ENCODE data around the gene FBXO3.

Gene FBXO3

DNA sequence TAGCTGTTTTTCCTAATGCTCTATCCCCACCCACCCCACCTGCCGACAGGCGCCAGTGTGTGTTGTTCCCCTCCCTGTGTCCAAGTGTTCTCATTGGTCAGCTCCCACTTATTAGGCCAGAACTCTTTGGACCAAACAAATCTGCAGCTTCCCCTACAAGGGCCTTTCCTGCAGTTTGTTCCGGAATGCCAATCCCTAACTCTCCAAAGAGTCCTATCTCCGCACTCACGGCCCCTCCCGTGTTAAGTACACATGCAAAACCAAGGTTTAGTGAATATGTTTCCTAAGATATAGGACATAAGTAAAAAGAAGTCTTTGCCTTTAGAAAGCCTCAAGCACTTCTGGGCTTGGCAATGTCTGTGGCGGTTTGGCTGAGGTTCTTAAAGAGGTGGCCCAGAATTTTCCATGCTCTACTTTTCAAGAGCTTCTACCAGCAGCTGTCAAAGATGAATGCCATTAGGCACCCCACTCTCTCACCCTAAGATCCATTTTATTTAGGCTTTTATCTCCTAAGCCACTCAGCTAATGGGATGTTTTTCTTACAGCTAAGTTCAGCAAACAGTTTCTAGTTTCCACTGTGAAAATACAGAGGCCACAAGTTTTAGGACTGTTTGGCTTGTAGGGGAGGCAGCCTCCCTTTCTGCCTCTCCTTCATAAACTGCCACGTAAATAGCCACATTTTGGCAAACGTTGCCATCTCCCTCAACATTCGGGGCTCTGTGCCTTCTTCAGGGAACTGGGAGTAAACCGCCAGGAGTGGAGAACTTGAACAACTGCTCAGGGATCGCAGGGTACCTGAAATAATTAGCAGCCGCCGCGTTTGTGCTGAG, 39.7 kb downstream of the FBXO3 start:
- H3K27me3 ChIP-seq (ENCODE audit: insufficient read depth, low read length, poor library complexity, severe bottlenecking) = no peaks in the 10 kb centered on the region
- H4K20me1 ChIP-seq (ENCODE audit: insufficient read depth, low read length, poor library complexity, severe bottlenecking) = peaks cover 10% of the 10 kb centered on the region
- TF ChIP-seq, protein P1, sequence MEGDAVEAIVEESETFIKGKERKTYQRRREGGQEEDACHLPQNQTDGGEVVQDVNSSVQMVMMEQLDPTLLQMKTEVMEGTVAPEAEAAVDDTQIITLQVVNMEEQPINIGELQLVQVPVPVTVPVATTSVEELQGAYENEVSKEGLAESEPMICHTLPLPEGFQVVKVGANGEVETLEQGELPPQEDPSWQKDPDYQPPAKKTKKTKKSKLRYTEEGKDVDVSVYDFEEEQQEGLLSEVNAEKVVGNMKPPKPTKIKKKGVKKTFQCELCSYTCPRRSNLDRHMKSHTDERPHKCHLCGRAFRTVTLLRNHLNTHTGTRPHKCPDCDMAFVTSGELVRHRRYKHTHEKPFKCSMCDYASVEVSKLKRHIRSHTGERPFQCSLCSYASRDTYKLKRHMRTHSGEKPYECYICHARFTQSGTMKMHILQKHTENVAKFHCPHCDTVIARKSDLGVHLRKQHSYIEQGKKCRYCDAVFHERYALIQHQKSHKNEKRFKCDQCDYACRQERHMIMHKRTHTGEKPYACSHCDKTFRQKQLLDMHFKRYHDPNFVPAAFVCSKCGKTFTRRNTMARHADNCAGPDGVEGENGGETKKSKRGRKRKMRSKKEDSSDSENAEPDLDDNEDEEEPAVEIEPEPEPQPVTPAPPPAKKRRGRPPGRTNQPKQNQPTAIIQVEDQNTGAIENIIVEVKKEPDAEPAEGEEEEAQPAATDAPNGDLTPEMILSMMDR (conservative IDR thresholded peaks at IDR 0.05; ENCODE audit: low read length) = no peak
- no peak for TF ChIP-seq EZH2phosphoT487 (IDR thresholded peaks at IDR 0.05; ENCODE audit: borderline replicate concordance)
- H3K9ac ChIP-seq (ENCODE audit: low read depth, low read length, poor library complexity, severe bottlenecking) = peak overlapping the region; percentile 74
- peaks cover 57% of the 10 kb centered on the region for H3K79me2 ChIP-seq (ENCODE audit: insufficient read depth, low read length)
- no peaks in the 10 kb centered on the region for H3F3A ChIP-seq (ENCODE audit: low read depth)
- H3K36me3 ChIP-seq (ENCODE audit: insufficient read depth, low read length) = no peaks in the 10 kb centered on the region
- H3K9me2 ChIP-seq (replicated peaks; ENCODE audit: low read depth, low read length) = no peaks in the 10 kb centered on the region
- H2AFZ ChIP-seq (ENCODE audit: low read length) = peak overlapping the region; percentile 80
- H3K4me1 ChIP-seq (ENCODE audit: insufficient read depth, low read length, poor library complexity, severe bottlenecking) = peaks cover 44% of the 10 kb centered on the region
- peak overlapping the region; percentile 92 for H3K4me3 ChIP-seq (ENCODE audit: low read length, poor library complexity, severe bottlenecking)
- peak overlapping the region; percentile 82 for H3K4me2 ChIP-seq (ENCODE audit: low read depth, low read length, poor library complexity, severe bottlenecking)
- no peaks in the 10 kb centered on the region for H3K9me3 ChIP-seq (ENCODE audit: insufficient read depth, low read depth, low read length)

DNA sequence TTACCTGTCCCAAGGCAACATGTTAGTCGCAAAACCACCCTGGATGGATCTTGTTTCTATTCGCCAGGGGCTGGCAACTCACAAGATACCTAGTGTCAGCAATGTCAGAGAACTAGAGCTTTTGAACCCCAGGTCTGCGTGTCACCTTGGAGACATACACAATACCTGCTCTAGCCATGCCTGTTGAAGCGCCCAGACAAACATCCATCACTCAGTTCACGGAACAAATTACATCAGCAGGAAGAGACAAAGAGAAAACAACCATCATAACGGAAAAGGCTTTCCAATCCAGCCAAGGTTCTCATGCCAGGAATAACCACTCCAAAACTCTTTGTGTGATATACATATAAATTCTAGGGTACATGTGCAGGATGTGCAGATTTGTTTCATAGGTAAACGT, 40.3 kb downstream of the FBXO3 start:
- Histone ChIP-seq H3K79me2 (ENCODE audit: insufficient read depth, low read length) (peaks cover 64% of the 10 kb centered on the region), H3F3A (ENCODE audit: low read depth) (no peaks in the 10 kb centered on the region), H3K9me2 (replicated peaks; ENCODE audit: low read depth, low read length) (no peaks in the 10 kb centered on the region), H3K9me3 (ENCODE audit: insufficient read depth, low read depth, low read length) (no peaks in the 10 kb centered on the region), H3K27me3 (ENCODE audit: insufficient read depth, low read length, poor library complexity, severe bottlenecking) (no peaks in the 10 kb centered on the region), H2AFZ (ENCODE audit: low read length) (no peak overlapping the region), H3K36me3 (ENCODE audit: insufficient read depth, low read length) (no peaks in the 10 kb centered on the region), H3K9ac (ENCODE audit: low read depth, low read length, poor library complexity, severe bottlenecking) (peak overlapping the region; percentile 74), H3K4me1 (ENCODE audit: insufficient read depth, low read length, poor library complexity, severe bottlenecking) (peaks cover 47% of the 10 kb centered on the region), H3K4me2 (ENCODE audit: low read depth, low read length, poor library complexity, severe bottlenecking) (peak overlapping the region; percentile 82), H4K20me1 (ENCODE audit: insufficient read depth, low read length, poor library complexity, severe bottlenecking) (peaks cover 10% of the 10 kb centered on the region), H3K4me3 (ENCODE audit: low read length, poor library complexity, severe bottlenecking) (peak overlapping the region; percentile 92)
- TF ChIP-seq, protein P1 (conservative IDR thresholded peaks at IDR 0.05; ENCODE audit: low read length) = no peak
- no peak for TF ChIP-seq EZH2phosphoT487 (IDR thresholded peaks at IDR 0.05; ENCODE audit: borderline replicate concordance)

DNA sequence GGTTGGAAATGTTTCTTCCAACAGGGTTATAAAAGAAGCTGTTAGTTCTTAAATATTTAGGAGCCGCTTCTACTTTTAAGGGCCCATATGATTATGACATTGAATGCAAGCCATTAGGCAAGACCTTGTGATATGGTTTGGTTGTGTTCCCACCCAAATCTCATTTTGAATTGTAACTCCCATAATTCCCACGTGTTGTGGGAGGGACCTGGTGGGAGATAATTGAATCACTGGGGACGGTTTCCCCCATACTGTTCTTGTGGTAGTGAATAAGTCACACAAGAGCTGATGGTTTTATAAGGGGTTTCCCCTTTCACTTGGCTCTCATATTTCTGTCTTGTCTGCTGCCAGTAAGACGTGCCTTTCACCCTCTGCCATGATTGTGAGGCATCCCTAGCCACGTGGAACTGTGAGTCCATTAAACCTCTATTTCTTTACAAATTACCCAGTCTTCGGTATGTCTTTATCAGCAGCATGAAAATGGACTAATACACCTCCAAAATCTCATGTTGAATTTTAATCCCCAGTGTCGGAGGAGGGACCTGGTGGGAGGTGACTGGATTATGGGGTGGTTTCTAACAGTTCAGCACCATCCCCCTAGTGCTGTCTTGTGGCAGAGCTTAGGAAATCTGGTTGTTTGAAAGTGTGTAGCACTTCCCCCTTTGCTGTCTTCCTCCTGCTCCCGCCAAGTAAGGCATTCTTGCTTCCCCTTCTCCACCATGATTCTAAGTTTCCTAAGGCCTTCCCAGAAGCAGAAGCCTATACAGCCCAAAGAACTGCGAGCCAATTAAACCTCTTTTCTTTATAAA, 42.4 kb downstream of the FBXO3 start:
- no peaks in the 10 kb centered on the region for H3K9me2 ChIP-seq (replicated peaks; ENCODE audit: low read depth, low read length)
- H3F3A ChIP-seq (ENCODE audit: low read depth) = no peaks in the 10 kb centered on the region
- H2AFZ ChIP-seq (ENCODE audit: low read length) = no peak overlapping the region
- no peaks in the 10 kb centered on the region for H3K27me3 ChIP-seq (ENCODE audit: insufficient read depth, low read length, poor library complexity, severe bottlenecking)
- TF ChIP-seq, protein P1 (conservative IDR thresholded peaks at IDR 0.05; ENCODE audit: low read length) = no peak
- no peak for TF ChIP-seq EZH2phosphoT487 (IDR thresholded peaks at IDR 0.05; ENCODE audit: borderline replicate concordance)
- H3K4me2 ChIP-seq (ENCODE audit: low read depth, low read length, poor library complexity, severe bottlenecking) = peak overlapping the region; percentile 63
- peaks cover 68% of the 10 kb centered on the region for H3K79me2 ChIP-seq (ENCODE audit: insufficient read depth, low read length)
- no peak overlapping the region for H3K9ac ChIP-seq (ENCODE audit: low read depth, low read length, poor library complexity, severe bottlenecking)
- H4K20me1 ChIP-seq (ENCODE audit: insufficient read depth, low read length, poor library complexity, severe bottlenecking) = peaks cover 10% of the 10 kb centered on the region
- H3K4me3 ChIP-seq (ENCODE audit: low read length, poor library complexity, severe bottlenecking) = peak overlapping the region; percentile 26
- no peaks in the 10 kb centered on the region for H3K9me3 ChIP-seq (ENCODE audit: insufficient read depth, low read depth, low read length)
- no peaks in the 10 kb centered on the region for H3K36me3 ChIP-seq (ENCODE audit: insufficient read depth, low read length)
- H3K4me1 ChIP-seq (ENCODE audit: insufficient read depth, low read length, poor library complexity, severe bottlenecking) = peaks cover 47% of the 10 kb centered on the region
